K562 (cell line): Measurements from ENCODE around the gene GLIS1. TPM values are rescaled to one million over a fixed set of nuclear protein-coding genes. Genes with fewer than 3 reads are reported as not detected.

ENCODE experiments used
- ATAC-seq: fragments of 200-7000 bp; cut with Tn5 transposase; 3 replicates; pipeline ENCODE4 v1.9.1; 2020; ENCODE audit warnings: moderate library complexity
- BruUV-seq: library from RNA; stranded (reverse); fragments of 400-500 nt; replicated peaks from 2 replicates; lab custom pipeline; 2021; lab: Mats Ljungman, UMichigan
- CTCF ChIA-PET: fragments of 300-600 bp; formaldehyde crosslinking; extraction: SDS; loops from one replicate; lab custom pipeline; 2021; ENCODE audit warnings: low intra/inter-chr PET ratio; lab: Yijun Ruan, JAX
- POLR2A ChIA-PET: fragments of 300-600, 350-650 bp; sonication (Branson Sonifier 250); formaldehyde crosslinking; extraction: SDS; loops from one replicate; lab custom pipeline; 2021; ENCODE audit warnings: antibody characterized with exemption, inconsistent platforms; lab: Yijun Ruan, JAX
- DNase-seq, 4 experiments: peaks; one replicate each; pipeline versions ENCODE4 v3.0.0 to v3.0.0-alpha.2; 2011 to 2018; ENCODE audit warnings: low spot score in 3 of 4, mixed read lengths in 3 of 4; ENCODE audit errors: extremely low read depth in 1 of 4
- FAIRE-seq: peaks from 2 replicates; lab custom pipeline; 2011; peaks lifted over from hg19 to GRCh38; lab: Jason Lieb, UNC
- H2AFZ ChIP-seq: 2 replicates; pipeline ENCODE4 v1.6.0; 2011; ENCODE audit warnings: low read depth, low read length, control low read depth, inconsistent platforms
- H3K27ac ChIP-seq: fragments of 200-600 bp; 3 replicates; pipeline ENCODE4 v1.8.0; 2011; ENCODE audit warnings: low read depth, mild to moderate bottlenecking, control low read depth, inconsistent platforms, low read length, moderate library complexity, mixed read lengths; ENCODE audit errors: extremely low read depth
- H3K27me3 ChIP-seq, 2 experiments: fragments of 300-600 bp in 1 of 2; 2 replicates in 1 of 2; 3 replicates in 1 of 2; pipeline versions ENCODE4 v1.6.0 to v1.8.0; 2011; ENCODE audit warnings: inconsistent platforms in 2 of 2, low read length in 2 of 2, mild to moderate bottlenecking in 1 of 2, mixed read lengths in 1 of 2, moderate library complexity in 1 of 2; ENCODE audit not compliant: control insufficient read depth in 2 of 2, insufficient read depth in 2 of 2
- H3K36me3 ChIP-seq: fragments of 300-600 bp; 3 replicates; pipeline ENCODE4 v1.8.0; 2011; ENCODE audit warnings: mild to moderate bottlenecking, low read length, inconsistent platforms; ENCODE audit not compliant: control insufficient read depth, insufficient read depth
- H3K4me1 ChIP-seq, 2 experiments: fragments of 200-600 bp in 1 of 2; replicated peaks in 1 of 2; 2 replicates in 1 of 2; 3 replicates in 1 of 2; pipeline versions ENCODE4 v1.5.1 to v1.8.0; 2011; ENCODE audit warnings: inconsistent platforms in 2 of 2, low read length in 2 of 2, mild to moderate bottlenecking in 1 of 2, mixed read lengths in 1 of 2, moderate library complexity in 1 of 2; ENCODE audit not compliant: control insufficient read depth in 2 of 2, insufficient read depth in 2 of 2
- H3K4me2 ChIP-seq: 2 replicates; pipeline ENCODE4 v1.6.1; 2011; ENCODE audit warnings: low read length, control low read depth, inconsistent platforms, mixed read lengths; ENCODE audit not compliant: insufficient read depth
- H3K4me3 ChIP-seq: fragments of 200-600 bp; sonication (generic), shearing (Covaris generic); 2 replicates; pipeline ENCODE4 v1.5.1; 2016; ENCODE audit warnings: control low read depth, inconsistent platforms
- H3K79me2 ChIP-seq: fragments of 200-600 bp; 3 replicates; pipeline ENCODE4 v1.8.0; 2011; ENCODE audit warnings: low read length, inconsistent platforms; ENCODE audit not compliant: control insufficient read depth, insufficient read depth
- H3K9ac ChIP-seq, 2 experiments: 2 replicates each; pipeline versions ENCODE4 v1.6.0 to v1.6.1; 2011; ENCODE audit warnings: low read depth in 2 of 2, low read length in 2 of 2, control low read depth in 1 of 2, inconsistent platforms in 1 of 2, mild to moderate bottlenecking in 1 of 2, mixed read lengths in 1 of 2; ENCODE audit not compliant: insufficient read depth in 1 of 2
- H3K9me1 ChIP-seq: one replicate; pipeline ENCODE4 v1.6.0; 2011; ENCODE audit warnings: inconsistent platforms, mild to moderate bottlenecking, low read length, moderate library complexity; ENCODE audit not compliant: control insufficient read depth, insufficient read depth
- H3K9me3 ChIP-seq: replicated peaks from 2 replicates; pipeline ENCODE4 v1.5.1; 2011; ENCODE audit warnings: low read depth, low read length, inconsistent platforms; ENCODE audit not compliant: control insufficient read depth, insufficient read depth
- H4K20me1 ChIP-seq: replicated peaks from 2 replicates; pipeline ENCODE4 v1.6.1; 2011; ENCODE audit warnings: low read length, inconsistent platforms, mixed read lengths; ENCODE audit not compliant: control insufficient read depth, insufficient read depth
- CSDE1 ChIP-seq, 2 experiments: fragments of 450-650 bp; IDR thresholded peaks; 2 replicates each; pipeline ENCODE4 v1.6.1; 2016; ENCODE audit warnings: mild to moderate bottlenecking in 1 of 2
- FOXA3 ChIP-seq, 2 experiments: fragments of 450-650 bp in 1 of 2; sonication (generic) in 1 of 2; formaldehyde crosslinking; IDR thresholded peaks in 1 of 2; conservative IDR thresholded peaks in 1 of 2; 2 replicates each; pipeline versions ENCODE4 v1.4.0 to v1.8.0; 2020 to 2022; ENCODE audit warnings: mild to moderate bottlenecking in 2 of 2, missing genetic modification reagents in 1 of 2
- MYNN ChIP-seq, 2 experiments: sonication (generic); formaldehyde crosslinking in 1 of 2; IDR thresholded peaks; 2 replicates each; pipeline versions ENCODE4 v1.5.0 to v1.6.1; 2016 to 2020; ENCODE audit warnings: antibody characterized with exemption in 1 of 2, missing genetic modification reagents in 1 of 2
- SIN3A ChIP-seq, 2 experiments: fragments of 150-350 bp in 1 of 2; IDR thresholded peaks; 2 replicates each; pipeline ENCODE4 v1.6.1; 2011 to 2016; ENCODE audit warnings: borderline replicate concordance in 2 of 2, low read depth in 2 of 2, low read length in 2 of 2, mild to moderate bottlenecking in 2 of 2, moderate library complexity in 2 of 2; ENCODE audit not compliant: control insufficient read depth in 1 of 2
- SMAD4 ChIP-seq: fragments of 250-450 bp; sonication (Bioruptor Pico); conservative IDR thresholded peaks from 2 replicates; pipeline ENCODE4 v1.8.0; 2021; ENCODE audit warnings: inconsistent platforms, mild to moderate bottlenecking, moderate library complexity
- TRIM28 ChIP-seq: fragments of 450-650 bp; IDR thresholded peaks from 2 replicates; pipeline ENCODE4 v1.6.1; 2017
- ZNF140 ChIP-seq: fragments of 250-450 bp; sonication (Bioruptor Pico); IDR thresholded peaks from 2 replicates; pipeline ENCODE4 v1.8.0; 2021; ENCODE audit warnings: moderate library complexity, mild to moderate bottlenecking, inconsistent platforms
- WGBS: fragments of 100-300 bp; shearing (Covaris generic); methylation state at CpG from one replicate; pipeline ENCODE4 v1.1.6; 2016; ENCODE audit warnings: low coverage, mixed read lengths; ENCODE audit not compliant: insufficient coverage; ENCODE audit errors: missing lambda C conversion rate; 5-methylcytosine and 5-hydroxymethylcytosine counted together
- in situ Hi-C: fragments of 300-500 bp; cut with MboI; formaldehyde crosslinking; loops from 4 replicates; pipeline ENCODE4 v1.15.0; 2018; ENCODE audit warnings: inconsistent platforms, mixed read lengths
- intact Hi-C: fragments of 100-400 bp; cut with micrococcal nuclease; formaldehyde crosslinking; loops from 2 replicates; pipeline ENCODE4 v1.14.2; 2022
- polyA plus RNA-seq, 8 experiments: library from polyadenylated mRNA; depleted of rRNA in 4 of 8; stranded (reverse) in 5 of 8; unstranded in 3 of 8; fragments of >200 nt; fragmentation: Nextera tagmentation in 2 of 8; fragmentation: Illumina TruSeq in 1 of 8; extraction: Ambion mirVana in 2 of 8; extraction: Trizol in 1 of 8; gene quantifications; 2 replicates each; pipeline versions ENCODE4 v1.2.1 to v1.2.3, GENCODE V29; 2011 to 2014; ENCODE audit warnings: inconsistent platforms in 1 of 8, missing spikeins in 1 of 8
- total RNA-seq, 7 experiments: library from RNA; depleted of rRNA in 6 of 7; stranded (reverse); fragments of >200 nt in 6 of 7; fragmentation: Illumina TruSeq in 2 of 7; extraction: Trizol in 2 of 7; gene quantifications; 2 replicates each; pipeline versions ENCODE4 v1.2.1 to v1.2.3, GENCODE V29; 2011 to 2021; ENCODE audit warnings: low replicate concordance in 1 of 7
- TF ChIP-seq, protein P1 (sequence below): fragments of 450-650 bp; IDR thresholded peaks from 2 replicates; pipeline ENCODE4 v1.7.1; 2018; ENCODE audit warnings: mild to moderate bottlenecking, low read depth; ENCODE audit not compliant: partially characterized antibody

Gene GLIS1
- total and polyA plus RNA-seq, 9 of the 15 experiments (the other 6 are each of a cell fraction or from before 2014, with no cell fraction given), result not detected

- Histone ChIP-seq H4K20me1 (peaks cover 3% of the 10 kb centered on the region; the same call in 1 of the 2 replicates), H3K27ac (no peak overlapping the region), H3K79me2 (no peaks in the 10 kb centered on the region), H3K9ac (no peak overlapping the region), H3K27me3 (peaks cover 32 to 52% of the 10 kb centered on the region in 2 experiments), H3K4me1 (peaks cover 2 to 6% of the 10 kb centered on the region in 2 experiments; a peak in 3 of 5 replicates), H3K9me3 (no peaks in the 10 kb centered on the region), H3K4me2 (no peak overlapping the region), H3K4me3 (no peak overlapping the region), H3K9me1 (no peaks in the 10 kb centered on the region), H3K36me3 (no peaks in the 10 kb centered on the region), H2AFZ (no peak overlapping the region)
- CTCF ChIA-PET, result no interaction called here
- POLR2A ChIA-PET, result interaction anchor here (0.5 to 0.7 kb wide), 3 partner anchors 68 to 647 kb away, joined by 3 to 4 read pairs (median 3); no protein-coding TSS in a partner anchor
- DNase-seq (no peak), FAIRE-seq (no peak), ATAC-seq (no peak)
- no TSS peak for BruUV-seq
- TF ChIP-seq FOXA3 (CRISPR knock-in tag; conservative IDR thresholded peaks at IDR 0.05 in 1 of 2, IDR thresholded peaks at IDR 0.05 in 1 of 2) (no peak), ZNF140 (CRISPR knock-in tag) (no peak), MYNN (IDR thresholded peaks at IDR 0.05) (no peak), MYNN (CRISPR knock-in tag; IDR thresholded peaks at IDR 0.05) (no peak), TRIM28 (no peak), CSDE1 (IDR thresholded peaks at IDR 0.05) (no peak), SIN3A (IDR thresholded peaks at IDR 0.05; ENCODE audit: borderline replicate concordance in 2 of 2, control insufficient read depth in 1 of 2, low read depth in 2 of 2, low read length in 2 of 2) (no peak), SMAD4 (CRISPR knock-in tag) (no peak)
- TF ChIP-seq, protein P1, sequence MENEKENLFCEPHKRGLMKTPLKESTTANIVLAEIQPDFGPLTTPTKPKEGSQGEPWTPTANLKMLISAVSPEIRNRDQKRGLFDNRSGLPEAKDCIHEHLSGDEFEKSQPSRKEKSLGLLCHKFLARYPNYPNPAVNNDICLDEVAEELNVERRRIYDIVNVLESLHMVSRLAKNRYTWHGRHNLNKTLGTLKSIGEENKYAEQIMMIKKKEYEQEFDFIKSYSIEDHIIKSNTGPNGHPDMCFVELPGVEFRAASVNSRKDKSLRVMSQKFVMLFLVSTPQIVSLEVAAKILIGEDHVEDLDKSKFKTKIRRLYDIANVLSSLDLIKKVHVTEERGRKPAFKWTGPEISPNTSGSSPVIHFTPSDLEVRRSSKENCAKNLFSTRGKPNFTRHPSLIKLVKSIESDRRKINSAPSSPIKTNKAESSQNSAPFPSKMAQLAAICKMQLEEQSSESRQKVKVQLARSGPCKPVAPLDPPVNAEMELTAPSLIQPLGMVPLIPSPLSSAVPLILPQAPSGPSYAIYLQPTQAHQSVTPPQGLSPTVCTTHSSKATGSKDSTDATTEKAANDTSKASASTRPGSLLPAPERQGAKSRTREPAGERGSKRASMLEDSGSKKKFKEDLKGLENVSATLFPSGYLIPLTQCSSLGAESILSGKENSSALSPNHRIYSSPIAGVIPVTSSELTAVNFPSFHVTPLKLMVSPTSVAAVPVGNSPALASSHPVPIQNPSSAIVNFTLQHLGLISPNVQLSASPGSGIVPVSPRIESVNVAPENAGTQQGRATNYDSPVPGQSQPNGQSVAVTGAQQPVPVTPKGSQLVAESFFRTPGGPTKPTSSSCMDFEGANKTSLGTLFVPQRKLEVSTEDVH, result no peak
- intact Hi-C loops (no loop called here), in situ Hi-C loops (no loop called here)
- 1% methylated on average over 7 of the region's 7 CpGs for WGBS
Observed at GRCh38 chr1:53653200-53653575, 85.8 kb downstream of the GLIS1 start.
